ENCODE results near the gene ADGRA3.

Gene ADGRA3

DNA sequence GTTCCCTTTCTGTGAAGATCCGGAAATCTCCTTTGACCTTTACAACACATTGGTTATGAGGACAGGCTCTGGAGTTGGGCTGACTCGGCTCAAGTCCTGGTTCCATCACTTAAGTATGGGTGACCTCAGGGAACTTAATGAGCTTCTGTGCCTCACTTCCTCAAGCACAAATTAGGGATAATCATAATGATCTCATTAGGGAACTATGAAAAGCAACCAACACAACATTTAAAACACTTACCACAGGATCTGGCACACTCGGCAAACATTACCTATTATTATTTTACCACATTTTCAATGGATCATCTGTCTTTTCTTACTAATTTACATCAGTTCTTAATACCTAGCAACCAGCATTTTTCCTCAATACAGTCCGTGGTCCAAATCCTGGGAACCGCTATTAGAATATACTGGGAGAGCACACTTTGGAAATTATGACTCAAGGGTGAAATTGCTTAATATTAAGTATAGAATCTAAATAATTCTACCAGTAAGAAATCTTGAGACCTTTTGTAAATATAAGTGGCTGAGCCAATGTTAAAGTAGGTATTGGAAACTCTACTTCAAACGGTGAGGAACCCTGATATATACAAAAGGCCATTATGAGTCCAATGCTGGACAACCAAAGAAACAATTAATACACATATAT, 19.6 kb downstream of the ADGRA3 start:
- TF ChIP-seq SIN3A (IDR thresholded peaks at IDR 0.05; ENCODE audit: borderline replicate concordance, insufficient read depth, low read length): no peak
- no peak for TF ChIP-seq FOXP2 (optimal IDR thresholded peaks at IDR 0.05; ENCODE audit: borderline replicate concordance, extremely low read depth, extremely low read length, insufficient read depth)
- TF ChIP-seq, protein P1, sequence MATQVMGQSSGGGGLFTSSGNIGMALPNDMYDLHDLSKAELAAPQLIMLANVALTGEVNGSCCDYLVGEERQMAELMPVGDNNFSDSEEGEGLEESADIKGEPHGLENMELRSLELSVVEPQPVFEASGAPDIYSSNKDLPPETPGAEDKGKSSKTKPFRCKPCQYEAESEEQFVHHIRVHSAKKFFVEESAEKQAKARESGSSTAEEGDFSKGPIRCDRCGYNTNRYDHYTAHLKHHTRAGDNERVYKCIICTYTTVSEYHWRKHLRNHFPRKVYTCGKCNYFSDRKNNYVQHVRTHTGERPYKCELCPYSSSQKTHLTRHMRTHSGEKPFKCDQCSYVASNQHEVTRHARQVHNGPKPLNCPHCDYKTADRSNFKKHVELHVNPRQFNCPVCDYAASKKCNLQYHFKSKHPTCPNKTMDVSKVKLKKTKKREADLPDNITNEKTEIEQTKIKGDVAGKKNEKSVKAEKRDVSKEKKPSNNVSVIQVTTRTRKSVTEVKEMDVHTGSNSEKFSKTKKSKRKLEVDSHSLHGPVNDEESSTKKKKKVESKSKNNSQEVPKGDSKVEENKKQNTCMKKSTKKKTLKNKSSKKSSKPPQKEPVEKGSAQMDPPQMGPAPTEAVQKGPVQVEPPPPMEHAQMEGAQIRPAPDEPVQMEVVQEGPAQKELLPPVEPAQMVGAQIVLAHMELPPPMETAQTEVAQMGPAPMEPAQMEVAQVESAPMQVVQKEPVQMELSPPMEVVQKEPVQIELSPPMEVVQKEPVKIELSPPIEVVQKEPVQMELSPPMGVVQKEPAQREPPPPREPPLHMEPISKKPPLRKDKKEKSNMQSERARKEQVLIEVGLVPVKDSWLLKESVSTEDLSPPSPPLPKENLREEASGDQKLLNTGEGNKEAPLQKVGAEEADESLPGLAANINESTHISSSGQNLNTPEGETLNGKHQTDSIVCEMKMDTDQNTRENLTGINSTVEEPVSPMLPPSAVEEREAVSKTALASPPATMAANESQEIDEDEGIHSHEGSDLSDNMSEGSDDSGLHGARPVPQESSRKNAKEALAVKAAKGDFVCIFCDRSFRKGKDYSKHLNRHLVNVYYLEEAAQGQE (IDR thresholded peaks at IDR 0.05; ENCODE audit: insufficient read depth in 1 of 2, low read depth in 2 of 2, low read length in 2 of 2): no peak
- TF ChIP-seq TAF1 (IDR thresholded peaks at IDR 0.05; ENCODE audit: borderline replicate concordance, insufficient read depth, low read length): no peak
- no peak for TF ChIP-seq POLR2AphosphoS5 (IDR thresholded peaks at IDR 0.05; ENCODE audit: low read depth, low read length)

DNA sequence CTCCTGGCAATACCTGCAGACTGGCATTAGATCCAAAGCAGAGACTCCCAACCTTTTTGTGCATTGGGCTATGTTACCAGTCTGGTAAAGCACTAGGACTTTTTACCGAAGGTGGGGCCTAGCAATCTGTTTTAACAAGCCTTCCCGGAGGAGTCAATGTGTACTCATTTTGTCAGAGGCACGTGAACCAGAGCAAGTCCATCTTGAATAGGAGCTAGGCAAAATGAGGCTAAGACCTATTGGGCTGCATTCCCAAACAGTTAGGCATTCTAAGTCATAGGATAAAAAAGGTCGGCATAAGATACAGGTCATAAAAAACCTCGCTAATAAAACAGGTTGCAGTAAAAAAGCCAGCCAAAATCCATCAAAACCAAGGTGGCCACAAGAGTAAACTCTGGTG, 22.3 kb downstream of the ADGRA3 start:
- TF ChIP-seq, protein P1 (IDR thresholded peaks at IDR 0.05; ENCODE audit: insufficient read depth in 1 of 2, low read depth in 2 of 2, low read length in 2 of 2): no peak
- TF ChIP-seq POLR2AphosphoS5 (IDR thresholded peaks at IDR 0.05; ENCODE audit: low read depth, low read length) (no peak), FOXP2 (optimal IDR thresholded peaks at IDR 0.05; ENCODE audit: borderline replicate concordance, extremely low read depth, extremely low read length, insufficient read depth) (no peak), SIN3A (IDR thresholded peaks at IDR 0.05; ENCODE audit: borderline replicate concordance, insufficient read depth, low read length) (no peak), TAF1 (IDR thresholded peaks at IDR 0.05; ENCODE audit: borderline replicate concordance, insufficient read depth, low read length) (no peak)

DNA sequence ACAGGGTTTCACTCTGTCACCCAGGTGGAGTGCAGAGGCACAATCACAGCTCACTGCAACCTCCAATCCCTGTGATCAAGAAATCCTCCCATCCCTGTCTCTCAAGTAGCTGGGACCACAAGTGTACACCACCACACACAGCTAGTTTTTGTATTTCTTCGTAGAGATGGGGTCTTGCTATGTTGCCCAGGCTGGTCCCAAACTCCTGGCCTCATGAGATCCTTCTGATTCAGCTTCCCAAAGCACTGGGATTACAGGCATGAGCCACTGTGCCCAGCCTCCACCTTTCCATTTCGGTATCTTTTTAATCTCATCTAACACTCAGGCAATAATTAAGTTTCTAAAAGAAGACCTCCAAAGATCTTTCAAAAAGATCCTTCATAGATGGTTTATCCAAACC, 22.9 kb downstream of the ADGRA3 start:
- TF ChIP-seq, protein P1 (IDR thresholded peaks at IDR 0.05; ENCODE audit: insufficient read depth in 1 of 2, low read depth in 2 of 2, low read length in 2 of 2): no peak
- TF ChIP-seq TAF1 (IDR thresholded peaks at IDR 0.05; ENCODE audit: borderline replicate concordance, insufficient read depth, low read length): no peak
- no peak for TF ChIP-seq FOXP2 (optimal IDR thresholded peaks at IDR 0.05; ENCODE audit: borderline replicate concordance, extremely low read depth, extremely low read length, insufficient read depth)
- TF ChIP-seq POLR2AphosphoS5 (IDR thresholded peaks at IDR 0.05; ENCODE audit: low read depth, low read length): no peak
- TF ChIP-seq SIN3A (IDR thresholded peaks at IDR 0.05; ENCODE audit: borderline replicate concordance, insufficient read depth, low read length): no peak

DNA sequence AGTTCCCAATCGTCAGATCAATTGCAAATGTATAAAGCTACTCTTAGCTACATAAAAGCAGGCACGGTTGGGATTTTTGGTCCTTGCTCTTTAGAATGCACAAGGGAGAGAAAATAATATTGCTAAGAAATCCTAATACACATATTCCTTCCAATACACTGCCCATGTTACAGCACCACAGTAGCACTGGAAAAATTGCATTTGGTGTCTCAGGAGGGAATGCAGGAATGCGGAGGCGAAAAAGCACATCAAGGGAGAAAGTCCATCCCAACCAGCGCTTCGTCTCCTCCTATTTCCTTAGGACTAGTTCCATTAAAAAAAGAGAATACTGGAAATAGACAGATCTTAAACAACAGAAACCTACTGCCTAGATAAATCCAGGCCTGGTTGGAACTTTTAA, 23.9 kb downstream of the ADGRA3 start:
- TF ChIP-seq, protein P1 (IDR thresholded peaks at IDR 0.05; ENCODE audit: insufficient read depth in 1 of 2, low read depth in 2 of 2, low read length in 2 of 2): no peak
- TF ChIP-seq FOXP2 (optimal IDR thresholded peaks at IDR 0.05; ENCODE audit: borderline replicate concordance, extremely low read depth, extremely low read length, insufficient read depth) (no peak), POLR2AphosphoS5 (IDR thresholded peaks at IDR 0.05; ENCODE audit: low read depth, low read length) (no peak), TAF1 (IDR thresholded peaks at IDR 0.05; ENCODE audit: borderline replicate concordance, insufficient read depth, low read length) (no peak), SIN3A (IDR thresholded peaks at IDR 0.05; ENCODE audit: borderline replicate concordance, insufficient read depth, low read length) (no peak)
